HepG2 (cell line): ENCODE data around the gene SHANK3. TPM values are rescaled to one million over a fixed set of nuclear protein-coding genes. Genes with fewer than 3 reads are reported as not detected.
A peak's percentile ranks its signal among the peaks of the same experiment; 100 is the strongest.

Source experiments
- CHD4 ChIP-seq: fragments of 200-600 bp; sonication (generic); IDR thresholded peaks from 2 replicates; pipeline ENCODE4 v1.7.0; 2017; ENCODE audit warnings: mild to moderate bottlenecking, low read length, borderline replicate concordance
- FOXA3 ChIP-seq: IDR thresholded peaks from 2 replicates; pipeline ENCODE4 v1.6.1; 2016; ENCODE audit warnings: missing genetic modification reagents, missing compliant biosample characterization
- HOXA9 ChIP-seq: sonication (generic); formaldehyde crosslinking; IDR thresholded peaks from 2 replicates; pipeline ENCODE4 v1.8.1; 2022; ENCODE audit warnings: missing genetic modification reagents, mild to moderate bottlenecking, moderate library complexity, borderline replicate concordance
- ISL2 ChIP-seq: sonication (generic); formaldehyde crosslinking; IDR thresholded peaks from 2 replicates; pipeline ENCODE4 v1.5.0; 2020; ENCODE audit warnings: missing genetic modification reagents
- MTA1 ChIP-seq: sonication (generic); formaldehyde crosslinking; IDR thresholded peaks from 2 replicates; pipeline ENCODE4 v1.4.0; 2020; ENCODE audit warnings: missing genetic modification reagents, mild to moderate bottlenecking, borderline replicate concordance
- NFIC ChIP-seq: IDR thresholded peaks from 2 replicates; pipeline ENCODE4 v1.6.1; 2012; ENCODE audit warnings: mild to moderate bottlenecking, low read length, inconsistent platforms
- PCBP2 ChIP-seq: fragments of 200-400 bp; formaldehyde crosslinking; optimal IDR thresholded peaks from 2 replicates; pipeline ENCODE3; 2018; ENCODE audit warnings: low read length, low read depth; ENCODE audit not compliant: poor library complexity, severe bottlenecking
- RNF2 ChIP-seq: fragments of 450-650 bp; conservative IDR thresholded peaks from 2 replicates; pipeline ENCODE4 v1.6.1; 2016; ENCODE audit warnings: low read depth
- SALL2 ChIP-seq: sonication (generic); formaldehyde crosslinking; IDR thresholded peaks from 2 replicates; pipeline ENCODE4 v1.8.1; 2023; ENCODE audit warnings: mild to moderate bottlenecking, missing genetic modification reagents, inconsistent platforms
- SCMH1 ChIP-seq: sonication (generic); formaldehyde crosslinking; IDR thresholded peaks from 2 replicates; pipeline ENCODE4 v1.9.0; 2021; ENCODE audit warnings: missing genetic modification reagents, mild to moderate bottlenecking, borderline replicate concordance
- SP140L ChIP-seq: sonication (generic); formaldehyde crosslinking; IDR thresholded peaks from 2 replicates; pipeline ENCODE4 v1.4.0; 2020; ENCODE audit warnings: missing genetic modification reagents, borderline replicate concordance
- SYNCRIP ChIP-seq: fragments of 200-400 bp; formaldehyde crosslinking; IDR thresholded peaks from 2 replicates; pipeline ENCODE4 v1.6.1; 2018; ENCODE audit warnings: mild to moderate bottlenecking, low read depth, low read length; ENCODE audit not compliant: insufficient read depth
- TMF1 ChIP-seq: sonication (generic); formaldehyde crosslinking; IDR thresholded peaks from 2 replicates; pipeline ENCODE4 v1.8.1; 2022; ENCODE audit warnings: low read depth, missing genetic modification reagents
- ZNF670 ChIP-seq: sonication (generic); formaldehyde crosslinking; IDR thresholded peaks from 2 replicates; pipeline ENCODE4 v1.8.0; 2022; ENCODE audit warnings: mild to moderate bottlenecking, missing genetic modification reagents, borderline replicate concordance
- polyA plus RNA-seq, 8 experiments: library from polyadenylated mRNA; depleted of rRNA in 3 of 8; stranded (reverse) in 7 of 8; unstranded in 1 of 8; fragments of >200 nt; fragmentation: Illumina TruSeq in 4 of 8; extraction: Trizol in 4 of 8; gene quantifications; 2 replicates each; pipeline versions ENCODE4 v1.2.1 to v1.2.3, GENCODE V29; 2011 to 2016; ENCODE audit warnings: low read depth in 4 of 8, missing spikeins in 1 of 8, mixed read lengths in 1 of 8; ENCODE audit not compliant: insufficient read depth in 1 of 8
- total RNA-seq, 5 experiments: library from RNA; depleted of rRNA; stranded (reverse); fragments of >200 nt; fragmentation: Illumina TruSeq; extraction: Trizol; gene quantifications; 2 replicates each; pipeline ENCODE4 v1.2.3, GENCODE V29; 2016; ENCODE audit warnings: low read depth in 1 of 5
- TF ChIP-seq, protein P1 (sequence below): sonication (generic); formaldehyde crosslinking; IDR thresholded peaks from 2 replicates; pipeline ENCODE4 v1.4.0; 2020; ENCODE audit warnings: missing genetic modification reagents; ENCODE audit errors: not compliant biosample characterization
- TF ChIP-seq, protein P2 (sequence below), 2 experiments: sonication (generic) in 1 of 2; formaldehyde crosslinking in 1 of 2; IDR thresholded peaks; 2 replicates each; pipeline versions ENCODE4 v1.4.0 to v1.6.1; 2016 to 2020; ENCODE audit warnings: borderline replicate concordance in 1 of 2, low read depth in 1 of 2, mild to moderate bottlenecking in 1 of 2, missing genetic modification reagents in 1 of 2
- TF ChIP-seq, protein P3 (sequence below): sonication (generic); formaldehyde crosslinking; IDR thresholded peaks from 2 replicates; pipeline ENCODE4 v1.8.1; 2023; ENCODE audit warnings: mild to moderate bottlenecking, moderate library complexity, missing genetic modification reagents
- TF ChIP-seq, protein P4 (sequence below): sonication (generic); formaldehyde crosslinking; conservative IDR thresholded peaks from 2 replicates; pipeline ENCODE4 v1.4.0; 2020; ENCODE audit warnings: missing genetic modification reagents
- TF ChIP-seq, protein P5 (sequence below): sonication (generic); formaldehyde crosslinking; IDR thresholded peaks from 2 replicates; pipeline ENCODE4 v1.5.0; 2020; ENCODE audit warnings: missing genetic modification reagents

SHANK3 gene
- total and polyA plus RNA-seq, 2 of the 13 experiments (the other 11 are each of a cell fraction or from before 2014, with no cell fraction given) = 2.9 to 4.6 TPM

DNA sequence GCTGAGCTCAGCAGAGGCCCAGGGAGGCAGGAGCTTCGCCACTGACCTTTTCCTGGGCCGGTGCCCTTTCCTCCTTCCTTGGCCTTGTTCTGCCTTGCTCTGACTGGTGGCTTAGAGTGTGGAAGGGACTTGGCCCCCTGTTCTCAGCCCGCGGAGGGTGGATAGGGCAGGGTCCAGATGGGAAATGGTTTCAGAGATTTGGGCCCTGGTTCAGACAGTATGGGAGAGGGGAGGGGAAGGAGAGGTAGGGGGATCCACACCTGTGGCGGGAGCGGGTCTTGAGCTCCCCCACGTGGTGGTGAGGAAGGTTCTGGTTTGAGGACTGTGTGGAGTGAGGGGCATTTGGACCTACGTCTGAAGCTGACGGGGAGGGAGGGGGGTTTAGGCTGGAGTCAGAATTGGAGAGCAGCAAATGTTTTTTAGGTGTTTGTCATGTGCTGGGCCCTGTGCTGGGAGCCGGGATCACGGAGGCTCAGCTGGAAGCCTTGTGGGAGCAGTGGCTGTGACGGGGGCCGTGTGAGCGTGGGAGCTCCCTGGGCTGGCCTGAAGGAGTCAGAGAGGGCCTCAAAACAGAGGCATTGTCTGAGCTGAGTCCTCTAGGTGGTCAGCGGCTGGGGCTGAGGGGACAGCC is 27.2 kb downstream of the SHANK3 start (continued):
- TF ChIP-seq, protein P1, sequence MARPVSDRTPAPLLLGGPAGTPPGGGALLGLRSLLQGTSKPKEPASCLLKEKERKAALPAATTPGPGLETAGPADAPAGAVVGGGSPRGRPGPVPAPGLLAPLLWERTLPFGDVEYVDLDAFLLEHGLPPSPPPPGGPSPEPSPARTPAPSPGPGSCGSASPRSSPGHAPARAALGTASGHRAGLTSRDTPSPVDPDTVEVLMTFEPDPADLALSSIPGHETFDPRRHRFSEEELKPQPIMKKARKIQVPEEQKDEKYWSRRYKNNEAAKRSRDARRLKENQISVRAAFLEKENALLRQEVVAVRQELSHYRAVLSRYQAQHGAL (CRISPR knock-in tag) = peak; percentile 18
- TF ChIP-seq NFIC (no peak), FOXA3 (CRISPR knock-in tag) (no peak), ISL2 (CRISPR knock-in tag) (no peak), ZNF670 (CRISPR knock-in tag) (no peak), SALL2 (CRISPR knock-in tag) (peak; percentile 14; the same call in 1 of the 2 replicates), SP140L (CRISPR knock-in tag) (no peak), TMF1 (CRISPR knock-in tag) (0 out of 2 replicates have a peak, but pooled peaks have one; percentile 25), HOXA9 (CRISPR knock-in tag) (no peak), RNF2 (peak; percentile 26; the same call in 1 of the 2 replicates), PCBP2 (peak; percentile 32), SYNCRIP (no peak), MTA1 (CRISPR knock-in tag) (0 out of 2 replicates have a peak, but pooled peaks have one; percentile 45), SCMH1 (CRISPR knock-in tag) (no peak), CHD4 (no peak)
- TF ChIP-seq, protein P2, sequence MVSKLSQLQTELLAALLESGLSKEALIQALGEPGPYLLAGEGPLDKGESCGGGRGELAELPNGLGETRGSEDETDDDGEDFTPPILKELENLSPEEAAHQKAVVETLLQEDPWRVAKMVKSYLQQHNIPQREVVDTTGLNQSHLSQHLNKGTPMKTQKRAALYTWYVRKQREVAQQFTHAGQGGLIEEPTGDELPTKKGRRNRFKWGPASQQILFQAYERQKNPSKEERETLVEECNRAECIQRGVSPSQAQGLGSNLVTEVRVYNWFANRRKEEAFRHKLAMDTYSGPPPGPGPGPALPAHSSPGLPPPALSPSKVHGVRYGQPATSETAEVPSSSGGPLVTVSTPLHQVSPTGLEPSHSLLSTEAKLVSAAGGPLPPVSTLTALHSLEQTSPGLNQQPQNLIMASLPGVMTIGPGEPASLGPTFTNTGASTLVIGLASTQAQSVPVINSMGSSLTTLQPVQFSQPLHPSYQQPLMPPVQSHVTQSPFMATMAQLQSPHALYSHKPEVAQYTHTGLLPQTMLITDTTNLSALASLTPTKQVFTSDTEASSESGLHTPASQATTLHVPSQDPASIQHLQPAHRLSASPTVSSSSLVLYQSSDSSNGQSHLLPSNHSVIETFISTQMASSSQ (IDR thresholded peaks at IDR 0.05; ENCODE audit: low read depth) = no peak
- TF ChIP-seq, protein P2 (CRISPR knock-in tag; IDR thresholded peaks at IDR 0.05; ENCODE audit: borderline replicate concordance) = 0 out of 2 replicates have a peak, but pooled peaks have one; percentile 2
- TF ChIP-seq, protein P3, sequence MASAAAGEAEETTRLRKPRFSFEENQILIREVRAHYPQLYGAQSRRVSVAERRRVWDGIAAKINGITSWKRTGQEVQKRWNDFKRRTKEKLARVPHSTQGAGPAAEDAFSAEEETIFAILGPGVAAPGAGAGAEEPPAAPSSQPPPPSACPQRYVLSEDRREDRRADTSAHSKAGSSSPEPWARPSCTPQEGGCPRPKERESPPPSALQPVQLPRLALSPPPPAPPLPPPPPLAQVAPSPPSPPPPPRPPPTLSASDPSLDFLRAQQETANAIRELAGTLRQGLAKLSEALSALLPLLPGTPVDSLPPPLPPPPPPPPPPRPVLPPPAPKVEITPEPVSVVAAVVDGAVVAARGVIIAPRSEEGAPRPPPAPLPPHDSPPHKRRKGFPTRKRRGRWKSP (CRISPR knock-in tag) = peak; percentile 31; the same call in 1 of the 2 replicates
- TF ChIP-seq, protein P4, sequence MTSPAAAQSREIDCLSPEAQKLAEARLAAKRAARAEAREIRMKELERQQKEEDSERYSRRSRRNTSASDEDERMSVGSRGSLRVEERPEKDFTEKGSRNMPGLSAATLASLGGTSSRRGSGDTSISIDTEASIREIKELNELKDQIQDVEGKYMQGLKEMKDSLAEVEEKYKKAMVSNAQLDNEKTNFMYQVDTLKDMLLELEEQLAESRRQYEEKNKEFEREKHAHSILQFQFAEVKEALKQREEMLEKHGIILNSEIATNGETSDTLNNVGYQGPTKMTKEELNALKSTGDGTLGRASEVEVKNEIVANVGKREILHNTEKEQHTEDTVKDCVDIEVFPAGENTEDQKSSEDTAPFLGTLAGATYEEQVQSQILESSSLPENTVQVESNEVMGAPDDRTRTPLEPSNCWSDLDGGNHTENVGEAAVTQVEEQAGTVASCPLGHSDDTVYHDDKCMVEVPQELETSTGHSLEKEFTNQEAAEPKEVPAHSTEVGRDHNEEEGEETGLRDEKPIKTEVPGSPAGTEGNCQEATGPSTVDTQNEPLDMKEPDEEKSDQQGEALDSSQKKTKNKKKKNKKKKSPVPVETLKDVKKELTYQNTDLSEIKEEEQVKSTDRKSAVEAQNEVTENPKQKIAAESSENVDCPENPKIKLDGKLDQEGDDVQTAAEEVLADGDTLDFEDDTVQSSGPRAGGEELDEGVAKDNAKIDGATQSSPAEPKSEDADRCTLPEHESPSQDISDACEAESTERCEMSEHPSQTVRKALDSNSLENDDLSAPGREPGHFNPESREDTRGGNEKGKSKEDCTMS = no peak
- TF ChIP-seq, protein P5, sequence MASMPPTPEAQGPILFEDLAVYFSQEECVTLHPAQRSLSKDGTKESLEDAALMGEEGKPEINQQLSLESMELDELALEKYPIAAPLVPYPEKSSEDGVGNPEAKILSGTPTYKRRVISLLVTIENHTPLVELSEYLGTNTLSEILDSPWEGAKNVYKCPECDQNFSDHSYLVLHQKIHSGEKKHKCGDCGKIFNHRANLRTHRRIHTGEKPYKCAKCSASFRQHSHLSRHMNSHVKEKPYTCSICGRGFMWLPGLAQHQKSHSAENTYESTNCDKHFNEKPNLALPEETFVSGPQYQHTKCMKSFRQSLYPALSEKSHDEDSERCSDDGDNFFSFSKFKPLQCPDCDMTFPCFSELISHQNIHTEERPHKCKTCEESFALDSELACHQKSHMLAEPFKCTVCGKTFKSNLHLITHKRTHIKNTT (CRISPR knock-in tag) = no peak
